Stimulated activated CD4-positive, alpha-beta T cell treated with anti-CD3 and anti-CD28 coated beads, Interleukin-15, amount 100 ng/mL, for 48 hours (primary cell): ENCODE measurements around the gene SEMA3C.

Source experiments
- DNase-seq, 2 donors: peaks; one replicate each; pipeline ENCODE4 v3.0.0-alpha.2; 2020; ENCODE audit warnings: low read depth in 2 of 2

Gene SEMA3C

DNA sequence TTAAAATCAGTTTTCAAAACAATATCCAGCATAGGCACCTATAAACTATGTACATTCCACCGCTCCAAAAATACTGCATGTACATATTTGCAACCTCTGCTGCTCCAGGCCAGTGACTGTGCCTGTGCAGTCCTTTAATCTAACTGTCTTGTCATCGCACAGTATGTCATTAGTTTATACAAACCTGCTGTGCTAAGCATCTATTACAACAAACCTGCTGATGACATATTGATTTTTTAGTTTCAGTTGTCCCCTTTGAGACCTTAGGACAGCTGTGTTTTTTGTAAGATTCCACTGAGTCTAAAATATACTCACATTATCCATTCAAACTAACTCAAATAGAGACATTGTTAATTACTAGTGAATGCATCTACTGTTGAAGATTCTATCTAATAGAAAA lies 33.1 kb downstream of the SEMA3C start:
- DNase-seq = no peak

DNA sequence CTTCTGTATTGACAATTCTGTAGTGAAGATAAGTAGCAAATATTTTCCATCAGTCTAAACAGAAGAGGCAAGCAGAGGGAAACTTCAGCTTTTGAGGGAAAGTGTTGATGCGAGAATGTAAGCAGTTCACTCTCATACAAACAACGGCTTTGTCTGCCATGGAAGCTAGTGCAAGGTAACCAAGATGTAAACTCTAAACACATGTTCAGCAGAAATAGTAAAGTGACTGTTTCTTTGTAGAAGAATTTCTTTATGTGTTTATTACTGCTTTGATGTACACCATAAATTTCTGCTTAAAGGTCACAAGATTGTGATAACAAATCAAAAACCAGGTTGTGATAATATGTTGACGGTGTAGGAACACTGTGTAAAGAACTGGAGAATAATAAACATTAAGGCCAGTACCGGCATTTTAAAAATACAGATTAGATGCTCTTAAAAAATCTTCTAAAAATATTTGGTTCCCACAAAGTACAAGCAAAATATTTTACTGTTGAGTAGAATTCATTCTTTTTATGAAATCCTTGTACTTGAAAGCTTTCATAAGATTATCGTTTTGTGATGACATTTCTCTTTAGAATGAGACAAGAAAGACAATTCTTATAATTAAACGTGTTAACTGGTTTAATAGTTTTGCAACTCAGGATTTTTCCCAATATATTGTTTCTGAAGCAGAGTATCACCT lies 34.2 kb downstream of the SEMA3C start:
- DNase-seq = no peak

DNA sequence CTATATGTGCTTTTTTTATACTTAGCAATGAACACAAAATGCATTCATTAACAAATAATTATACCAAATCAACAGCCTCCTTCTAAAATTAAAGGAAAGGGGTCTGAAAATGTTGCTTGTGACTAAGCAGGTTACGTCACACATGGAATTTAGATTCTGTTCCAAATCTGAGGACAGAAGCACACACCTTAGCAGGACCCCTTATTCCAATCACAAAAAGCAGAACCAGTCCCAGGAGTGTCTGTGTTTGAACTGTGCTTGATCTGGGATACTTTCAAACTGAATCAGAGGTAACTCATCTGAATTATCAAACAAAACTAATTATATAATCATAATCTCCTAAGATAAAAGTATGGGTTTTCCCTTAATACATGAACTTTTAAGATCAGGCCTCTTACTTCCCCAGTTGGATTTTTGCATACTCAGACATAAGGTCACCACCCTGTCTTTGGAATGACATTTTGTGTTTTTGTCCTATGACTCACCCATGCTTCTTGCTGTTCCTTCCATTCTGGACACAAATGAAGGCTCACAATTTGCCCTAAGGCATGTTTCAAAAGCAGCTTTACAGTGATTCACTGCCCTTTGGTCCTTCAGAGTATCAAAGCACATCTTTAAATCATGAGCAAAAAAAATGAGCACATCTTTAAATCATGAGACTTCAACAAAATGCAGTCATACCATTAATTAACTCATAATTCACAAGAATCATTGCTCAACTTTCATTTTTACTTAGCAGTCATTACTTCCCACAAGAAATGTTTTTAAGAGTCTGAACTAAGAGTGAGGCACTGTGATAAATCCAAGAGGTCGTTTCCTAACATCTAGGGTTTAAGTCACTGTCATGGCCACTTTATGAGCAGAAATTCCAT lies 35.5 kb downstream of the SEMA3C start:
- no peak for DNase-seq

DNA sequence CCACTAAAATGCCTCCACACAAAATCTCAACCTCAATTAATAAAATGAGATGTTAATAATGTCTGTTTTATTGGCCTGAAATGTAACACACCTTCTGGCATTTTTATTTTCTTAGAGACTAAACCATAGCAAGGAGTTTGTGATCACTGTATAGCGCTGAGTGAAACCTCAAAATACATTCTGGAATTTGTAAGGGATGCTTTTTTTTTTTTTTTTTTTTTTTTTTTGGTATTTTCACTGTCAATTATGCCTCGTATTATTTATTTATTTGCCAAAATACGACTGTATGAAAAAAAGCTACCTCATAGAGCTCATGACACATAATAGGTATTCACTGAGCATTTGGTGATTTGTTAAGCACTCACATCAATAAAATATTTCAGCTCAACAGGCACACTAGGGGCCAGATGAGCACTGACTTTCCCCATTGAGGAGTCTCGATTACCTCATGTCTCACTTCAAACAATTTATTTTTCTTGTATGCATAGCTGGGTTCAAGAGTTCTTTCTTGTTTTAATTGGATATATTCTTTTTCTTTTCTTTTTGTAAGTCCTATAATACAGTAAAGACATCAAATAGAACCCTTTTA lies 36.5 kb downstream of the SEMA3C start:
- DNase-seq = no peak

DNA sequence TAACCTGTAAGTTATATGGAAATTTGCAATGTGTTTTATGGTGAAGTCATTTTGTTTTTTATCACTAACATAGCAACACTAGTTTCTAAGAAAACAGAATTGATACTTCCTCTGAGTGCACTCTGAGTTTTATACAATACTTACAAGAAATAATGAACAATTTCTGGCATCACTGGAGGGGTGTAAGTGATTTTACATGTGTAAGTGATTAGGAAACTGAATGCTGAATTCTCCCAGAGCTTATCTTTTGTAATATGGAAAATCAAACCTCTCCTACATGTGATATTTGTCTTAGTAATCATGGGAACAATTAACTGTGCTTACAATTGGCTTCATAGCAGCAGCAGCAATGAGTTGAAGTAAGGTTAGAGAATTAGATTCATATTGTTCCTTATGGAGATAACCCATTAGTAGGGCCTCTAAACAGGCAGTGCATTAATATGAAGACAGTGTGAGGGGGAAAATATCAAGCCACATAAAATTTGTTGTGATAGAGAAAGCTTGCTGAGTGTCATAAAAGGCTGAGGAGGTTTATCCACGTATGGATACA lies 37.4 kb downstream of the SEMA3C start:
- no peak for DNase-seq

DNA sequence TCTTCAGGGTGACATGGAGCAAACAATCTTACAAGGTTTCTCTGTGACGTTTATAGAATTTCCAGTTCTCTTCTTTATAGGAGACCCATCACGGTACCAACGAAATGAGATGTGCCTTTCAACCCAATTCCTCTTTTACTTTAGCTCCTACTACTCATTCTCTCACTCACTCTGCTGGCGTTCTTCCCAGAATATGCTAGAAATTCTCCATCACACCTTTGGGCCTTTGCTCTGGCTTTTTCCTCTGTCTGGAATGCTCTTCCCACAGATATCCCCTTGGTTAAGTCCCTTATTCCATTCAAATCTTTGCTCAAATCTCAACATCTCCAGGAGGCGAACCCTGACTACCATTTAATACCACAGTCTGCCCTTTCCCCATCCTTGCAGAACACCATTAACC lies 39.0 kb downstream of the SEMA3C start:
- DNase-seq = no peak

DNA sequence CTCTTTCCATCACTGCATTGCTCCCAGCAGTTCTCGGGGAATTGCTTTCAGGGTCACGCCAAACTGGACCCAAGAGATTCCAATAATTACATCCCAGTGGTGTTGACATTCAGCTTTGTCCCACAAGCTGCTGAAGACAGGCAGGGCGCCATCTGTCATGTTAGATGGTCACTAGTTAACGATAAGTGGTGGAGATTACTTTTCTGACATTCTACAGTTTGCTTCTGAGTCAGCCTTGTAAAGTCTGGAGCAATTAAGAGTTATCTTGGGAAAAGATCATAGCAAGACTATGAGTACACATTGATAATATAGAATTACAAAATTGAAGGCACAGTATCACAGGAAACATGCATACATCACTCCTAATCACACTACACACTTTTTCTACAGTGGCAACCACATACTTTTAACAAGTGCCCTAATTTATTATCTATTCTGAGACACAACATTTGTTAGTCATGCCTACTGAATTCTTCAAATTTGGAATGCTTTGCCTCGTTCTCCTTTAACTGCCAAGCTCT lies 41.9 kb downstream of the SEMA3C start:
- DNase-seq = no peak

DNA sequence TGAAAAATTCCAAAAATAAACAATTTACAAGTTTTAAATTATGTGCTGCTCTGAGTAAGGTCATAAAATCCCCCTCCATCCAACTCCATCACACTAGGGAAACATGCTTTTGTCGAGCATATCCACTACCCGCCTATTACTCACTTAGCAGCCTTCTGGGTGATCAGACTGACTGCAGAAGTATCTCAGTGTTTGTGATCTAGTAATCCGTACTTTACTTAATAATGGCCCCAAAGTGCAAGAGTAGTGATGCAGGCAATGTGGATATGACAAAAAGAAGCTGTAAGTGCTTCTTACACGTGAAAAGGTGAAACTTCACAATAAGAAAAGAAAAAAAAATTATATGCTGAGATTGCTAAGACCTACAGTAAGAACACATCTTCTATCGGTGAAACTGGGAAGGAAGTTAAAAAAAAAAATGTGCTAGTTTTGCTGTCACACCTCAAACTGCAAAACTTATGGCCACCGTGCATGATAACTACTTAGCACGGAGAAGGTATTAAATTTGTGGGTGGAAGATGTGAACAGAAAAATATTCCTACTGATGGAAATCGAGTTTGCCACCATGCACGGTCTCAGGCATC lies 43.2 kb downstream of the SEMA3C start:
- DNase-seq = no peak

DNA sequence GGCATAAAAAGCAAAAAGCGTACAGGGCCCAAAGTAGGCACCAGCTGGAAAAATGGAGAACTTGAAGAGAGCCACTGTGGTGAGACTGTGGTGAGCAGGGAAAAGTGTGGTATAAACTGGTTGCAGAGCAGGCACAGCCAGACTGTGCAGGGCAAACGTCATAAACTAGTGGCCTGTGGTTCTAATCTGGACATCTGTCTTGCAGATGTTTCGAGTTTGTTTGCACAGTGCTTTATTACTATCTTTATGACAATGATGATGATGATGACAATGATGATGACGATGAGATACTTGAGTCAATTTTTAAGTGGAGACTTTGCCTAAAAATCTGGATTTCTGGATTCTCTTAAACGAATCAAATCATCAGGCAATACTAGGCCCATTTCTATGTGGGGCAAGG lies 45.7 kb downstream of the SEMA3C start:
- DNase-seq = no peak

DNA sequence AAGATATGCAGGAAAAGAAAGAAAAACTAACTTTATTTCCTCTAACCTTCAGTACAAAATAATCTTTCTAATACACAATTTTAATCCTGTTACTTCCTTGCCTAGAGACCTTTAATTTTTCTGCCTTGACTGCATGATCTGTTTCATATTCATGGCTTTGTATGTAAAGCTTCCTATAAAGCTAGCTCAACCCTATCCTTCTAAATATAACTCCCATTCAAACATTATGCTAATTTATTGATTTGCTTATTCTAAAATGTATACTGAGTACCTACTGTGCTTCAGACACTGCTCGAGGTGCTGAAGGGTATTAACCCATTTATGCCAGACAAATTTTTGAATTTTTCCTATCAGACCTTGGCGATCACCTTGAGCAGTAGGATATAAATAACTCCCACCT lies 47.6 kb downstream of the SEMA3C start:
- no peak for DNase-seq

DNA sequence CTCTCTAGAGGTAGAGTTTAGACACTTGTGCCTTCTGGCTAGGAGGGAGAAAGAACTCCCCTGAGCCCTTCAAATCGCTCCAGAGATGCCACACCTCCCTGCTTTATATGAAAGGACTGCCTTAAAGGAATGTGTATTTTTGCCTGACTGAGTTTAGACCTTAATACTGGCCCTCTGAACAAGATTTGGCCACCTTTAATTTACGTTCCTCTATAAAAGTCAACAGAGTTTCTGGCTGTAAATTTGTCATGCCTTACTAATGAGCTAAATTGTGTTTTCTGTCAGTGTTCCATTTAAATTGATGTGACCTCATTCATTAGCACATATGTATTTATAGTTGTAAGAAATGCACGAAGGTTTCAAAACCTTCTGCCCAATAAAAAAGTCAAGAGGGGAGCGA lies 48.0 kb downstream of the SEMA3C start:
- no peak for DNase-seq

DNA sequence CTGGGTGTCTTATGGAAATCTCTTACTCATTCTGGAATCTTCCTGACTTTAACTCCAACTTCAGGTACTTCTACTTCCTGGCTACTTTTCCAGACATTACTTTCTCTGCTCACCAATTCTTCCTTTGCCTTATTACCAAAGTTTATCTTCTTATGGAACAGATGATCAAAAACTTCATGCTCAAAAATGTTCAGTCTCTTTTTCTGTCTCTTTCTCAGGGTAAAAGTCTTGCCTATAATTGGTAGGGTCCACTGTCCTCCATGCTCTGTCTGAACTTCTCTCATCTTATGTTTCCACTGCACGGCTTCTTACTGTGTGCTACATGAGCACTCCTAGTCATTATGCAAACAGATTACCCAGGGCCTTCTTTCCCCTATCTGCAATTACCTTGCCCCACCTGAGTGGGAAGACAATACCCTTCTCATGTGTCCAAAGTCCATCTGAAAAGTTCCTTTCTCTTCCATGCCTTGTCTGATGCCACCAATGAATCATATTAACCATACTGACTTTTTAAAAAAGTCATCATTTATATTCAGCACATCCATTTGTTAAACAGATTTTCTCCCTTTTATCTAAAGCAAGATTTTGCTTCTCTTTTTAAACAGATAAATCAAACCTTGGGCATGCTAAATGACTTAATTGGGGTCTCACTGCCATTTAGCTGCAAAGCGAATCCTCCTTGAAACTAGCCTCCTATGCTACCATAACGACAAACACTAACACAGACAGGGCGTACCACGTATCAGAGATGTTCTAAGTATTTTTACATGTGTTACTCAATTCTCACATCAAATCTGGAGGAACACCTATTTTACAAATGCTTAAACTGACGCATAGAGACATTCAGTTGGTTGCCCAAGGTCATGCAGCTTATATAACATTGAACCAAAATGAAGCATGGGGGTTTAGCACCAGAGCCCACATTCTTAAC lies 48.8 kb downstream of the SEMA3C start:
- no peak for DNase-seq

DNA sequence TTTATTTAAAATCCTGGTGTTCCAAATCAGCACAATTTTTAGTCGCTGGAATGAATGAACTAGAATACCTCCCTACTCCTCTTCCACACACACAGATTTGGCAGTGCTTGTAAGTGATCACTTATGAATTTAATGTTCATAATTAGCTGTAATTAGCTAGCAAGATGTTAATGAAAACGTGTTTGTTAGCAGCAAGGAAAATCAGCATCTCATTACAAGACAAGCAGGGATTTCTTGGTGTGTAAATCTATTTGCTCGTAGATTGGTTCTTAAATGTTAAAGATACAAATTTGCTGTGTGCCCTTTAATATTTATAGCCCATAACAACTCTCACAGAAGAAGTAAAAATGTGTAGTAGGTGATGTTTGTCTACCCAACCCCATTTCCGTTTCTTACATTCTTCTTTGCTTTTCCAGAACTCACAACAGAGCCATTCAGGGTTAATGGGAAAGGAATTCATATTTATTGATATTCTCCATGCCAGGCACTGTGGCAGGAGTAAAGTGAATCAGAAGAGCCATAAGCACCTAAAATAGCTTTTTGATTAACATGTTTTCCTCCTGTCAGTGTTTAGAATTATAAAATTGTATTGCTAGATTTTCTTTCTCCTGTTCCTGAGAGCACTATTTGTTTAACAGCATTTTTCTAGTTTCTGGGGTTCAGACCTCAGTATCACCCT lies 49.6 kb downstream of the SEMA3C start:
- DNase-seq = no peak

DNA sequence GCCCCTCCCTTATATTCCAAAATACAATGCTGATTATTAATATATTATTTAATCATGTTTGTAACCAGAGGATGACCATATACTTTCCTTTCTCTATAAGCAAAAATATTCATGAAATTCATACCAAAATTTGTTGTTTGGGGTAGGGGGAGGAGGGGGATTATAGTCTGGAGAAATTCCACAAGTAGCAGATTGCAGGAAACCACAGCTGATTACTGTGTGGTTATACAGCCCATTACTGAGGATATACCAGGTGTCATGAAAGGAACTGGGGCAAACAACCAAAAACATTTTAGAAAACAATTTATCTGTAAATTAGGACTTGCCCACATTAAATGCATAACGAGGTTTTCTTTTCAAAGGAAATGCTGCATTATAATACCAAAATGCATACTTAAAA lies 50.3 kb downstream of the SEMA3C start:
- no peak for DNase-seq

DNA sequence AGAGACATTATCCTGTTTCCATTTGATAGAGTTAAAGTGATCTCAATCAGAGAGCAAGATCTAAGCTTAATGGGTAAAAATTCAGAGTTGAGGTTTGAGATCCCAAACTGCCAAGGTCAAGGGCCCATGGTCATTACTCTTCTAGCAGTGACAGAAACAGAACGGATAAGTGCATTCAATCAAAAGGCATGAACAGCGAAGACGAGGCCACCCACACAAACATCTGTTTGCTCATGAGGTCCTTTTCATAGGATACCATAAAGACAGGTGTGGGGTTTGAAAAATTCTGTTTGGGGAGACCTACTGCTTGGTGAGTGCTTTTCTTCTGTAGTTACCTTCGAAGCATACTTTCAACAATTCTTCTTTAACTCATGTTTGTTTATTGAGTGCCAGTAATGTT lies 58.3 kb downstream of the SEMA3C start:
- no peak for DNase-seq

DNA sequence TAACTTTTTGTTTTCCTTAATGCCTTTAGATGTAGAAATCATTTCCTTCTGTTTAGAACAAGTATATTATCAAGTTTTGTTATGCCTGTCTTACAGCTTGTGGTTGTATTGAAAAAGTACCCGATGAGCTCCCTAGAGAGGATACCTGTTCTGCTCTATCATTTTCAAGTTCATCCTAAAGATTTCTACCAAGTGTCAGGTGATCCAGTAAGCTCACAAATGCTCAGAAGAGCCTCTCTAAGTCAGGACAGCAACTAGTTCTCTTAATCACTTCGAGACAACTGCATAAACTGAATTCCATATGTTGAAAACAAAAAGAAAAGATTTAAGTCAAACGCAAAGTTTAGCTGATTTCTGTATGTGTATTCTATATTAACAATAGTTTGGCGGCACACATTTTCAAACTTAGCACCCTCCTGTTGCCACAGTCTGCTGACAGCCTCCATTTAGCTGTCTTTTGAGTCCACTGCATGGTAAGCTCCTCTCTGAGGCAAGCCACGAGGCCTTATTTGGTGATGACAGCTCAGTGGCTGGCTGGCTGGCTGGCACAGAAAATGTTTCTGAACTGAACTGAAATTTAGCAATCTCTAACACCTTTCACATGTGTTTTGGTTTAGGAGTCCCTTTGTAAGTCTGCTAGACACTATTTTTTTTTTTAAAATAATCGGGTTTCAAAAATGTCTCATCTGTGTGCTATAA lies 59.4 kb downstream of the SEMA3C start:
- no peak for DNase-seq

DNA sequence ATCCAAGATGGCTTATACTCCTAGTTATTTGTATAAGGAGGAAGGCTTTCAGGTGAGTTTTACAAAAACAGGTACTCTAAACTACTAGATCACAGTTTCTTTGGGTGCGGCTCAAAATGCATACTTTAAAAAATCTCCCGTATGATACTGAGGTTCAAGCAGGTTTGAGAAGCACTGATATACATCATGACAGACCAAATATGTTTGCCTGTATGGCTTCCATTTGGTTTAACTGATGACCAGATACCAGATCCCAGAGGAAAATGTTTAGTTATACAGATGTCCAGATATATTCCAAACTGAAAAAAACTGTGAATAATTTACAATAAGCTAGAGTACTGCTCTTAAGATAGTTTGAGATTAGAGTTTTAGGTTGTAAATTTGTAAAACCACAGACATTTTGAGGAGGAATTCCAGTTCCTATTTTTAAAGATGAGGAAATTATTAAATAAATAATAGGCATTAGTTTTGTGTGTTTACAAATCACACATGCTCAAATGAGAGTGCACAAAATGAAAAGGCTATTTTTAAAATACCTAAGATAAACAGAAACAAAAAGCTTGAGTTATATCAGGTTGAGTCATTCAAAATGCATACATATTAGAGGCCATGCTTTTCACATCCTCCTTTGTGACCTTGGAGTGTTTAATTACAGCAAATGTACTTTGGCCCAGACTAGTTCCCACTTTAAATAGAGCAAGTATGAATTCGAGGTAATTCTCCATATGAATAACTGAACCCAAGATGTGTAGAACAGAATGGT lies 60.5 kb downstream of the SEMA3C start:
- no peak for DNase-seq

DNA sequence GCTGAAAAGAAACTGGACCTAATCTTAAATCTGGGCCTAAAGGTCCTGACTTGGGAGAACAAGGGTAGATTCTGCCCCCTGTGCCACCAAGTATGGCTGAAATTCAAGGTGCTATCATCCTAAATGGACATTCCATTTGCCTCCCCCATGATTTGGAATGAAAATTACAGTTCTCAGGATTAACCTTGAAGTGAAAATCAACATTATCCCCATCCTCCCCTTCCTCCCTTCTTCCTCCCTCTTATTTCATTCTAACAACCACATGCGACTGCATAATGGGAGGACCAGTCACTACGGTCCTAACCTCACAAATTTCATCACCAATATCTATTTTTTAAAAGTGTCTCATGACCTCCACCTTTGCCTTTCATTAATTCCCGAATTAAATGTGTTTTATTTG lies 62.1 kb downstream of the SEMA3C start:
- no peak for DNase-seq

DNA sequence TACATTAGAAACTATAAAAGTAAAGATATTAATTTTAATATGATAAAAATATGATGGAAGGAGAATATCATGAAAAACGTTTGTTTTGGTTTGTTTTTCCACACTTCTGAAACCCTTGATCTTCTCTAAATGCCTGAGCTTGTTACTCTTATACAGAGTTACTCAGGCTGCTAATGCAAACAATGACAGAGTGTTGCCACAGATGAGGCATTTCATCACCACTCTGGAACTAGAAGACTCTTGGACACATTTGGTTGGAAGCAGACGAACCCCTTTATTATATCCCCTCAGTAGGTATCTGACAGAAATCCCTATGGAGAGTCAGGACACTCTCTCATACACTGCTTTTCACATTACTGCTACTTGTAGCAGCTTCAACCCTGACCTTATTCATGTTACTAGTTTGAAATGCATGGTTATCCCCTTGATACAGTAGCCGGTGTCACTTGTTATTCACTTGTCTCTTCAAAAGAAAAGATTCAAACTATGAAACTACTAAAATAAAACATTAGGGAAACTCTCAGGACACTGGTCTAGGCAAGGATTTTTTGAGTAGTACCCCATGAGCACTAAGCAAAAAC lies 66.9 kb downstream of the SEMA3C start:
- no peak for DNase-seq
